ENCODE data around the gene PLIN5. TPM values are rescaled to one million over a fixed set of nuclear protein-coding genes. Genes with fewer than 3 reads are reported as not detected.

The PLIN5 gene
- total and polyA plus RNA-seq, 2 of the 8 experiments (the other 6 are each of a cell fraction or from before 2014, with no cell fraction given), result 2.0 to 2.5 TPM

DNA sequence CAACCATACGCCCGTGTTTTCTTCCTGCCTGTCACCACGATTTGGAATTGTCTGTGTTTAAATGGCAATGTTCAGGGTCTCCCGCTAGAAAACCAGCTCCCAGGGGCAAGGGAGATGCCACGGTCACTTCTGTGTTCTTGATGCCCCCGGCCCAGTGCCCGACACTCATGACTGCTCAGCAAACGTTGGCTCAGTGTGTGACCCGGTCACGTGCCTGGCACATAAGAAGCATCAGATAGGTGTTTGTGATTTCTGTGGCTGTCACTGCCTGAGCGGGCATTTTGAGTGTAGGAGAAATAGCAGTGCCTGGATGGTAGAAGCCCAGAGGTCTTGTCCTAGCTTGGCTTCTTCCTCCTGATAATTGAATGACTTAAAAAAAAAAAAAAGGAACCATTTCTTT is 47.5 kb downstream of the PLIN5 start:
- Histone ChIP-seq H2AK5ac (ENCODE audit: low read depth, low read length) (no peak overlapping the region), H2BK15ac (ENCODE audit: low read length) (no peak overlapping the region), H4K5ac (ENCODE audit: insufficient read length, low read depth, low read length) (no peak overlapping the region), H3K4me2 (ENCODE audit: insufficient read depth in 1 of 2, low read depth in 2 of 2, low read length in 2 of 2) (no peak overlapping the region), H2BK120ac (replicated peaks; ENCODE audit: low read depth, low read length) (no peak overlapping the region), H3K79me2 (ENCODE audit: control insufficient read depth in 1 of 2, insufficient read depth in 2 of 2, low read length in 2 of 2) (0 out of 4 replicates have a peak, but pooled peaks cover 0 to under 1% of the 10 kb centered on the region in 2 experiments), H2BK5ac (ENCODE audit: low read depth, low read length) (no peak overlapping the region), H2BK20ac (ENCODE audit: low read length) (no peak overlapping the region), H3K56ac (replicated peaks; ENCODE audit: insufficient read length, low read depth, low read length) (no peak overlapping the region), H3K23ac (ENCODE audit: insufficient read length) (no peak overlapping the region), H3K79me1 (ENCODE audit: low read depth, low read length) (peaks cover 5% of the 10 kb centered on the region), H3K9me3 (ENCODE audit: insufficient read depth in 2 of 2, low read depth in 1 of 2, low read length in 1 of 2) (no peaks in the 10 kb centered on the region), H3K23me2 (ENCODE audit: low read depth, low read length) (peaks cover 3% of the 10 kb centered on the region; the same call in 1 of the 2 replicates), H4K8ac (ENCODE audit: extremely low read depth, insufficient read depth, low read length) (no peak overlapping the region), H2BK12ac (ENCODE audit: low read depth, low read length) (no peak overlapping the region), H3K4ac (replicated peaks; ENCODE audit: insufficient read length, low read depth, low read length) (no peak overlapping the region), H3K4me3 (ENCODE audit: extremely low read depth in 1 of 4, insufficient read depth in 2 of 4, low read depth in 3 of 4, low read length in 4 of 4) (no peak overlapping the region), H2AFZ (ENCODE audit: low read length) (no peak overlapping the region), H4K91ac (replicated peaks; ENCODE audit: insufficient read length, low read length) (no peak overlapping the region), H3K36me3 (ENCODE audit: control insufficient read depth in 2 of 4, insufficient read depth in 4 of 4, low read length in 3 of 4) (peaks cover 2 to 51% (median 26%) of the 10 kb centered on the region in 4 experiments; a peak in 6 of 8 replicates), H3K18ac (ENCODE audit: extremely low read depth, low read length) (no peak overlapping the region), H3K14ac (ENCODE audit: insufficient read length) (no peak overlapping the region), H3K27me3 (replicated peaks in 1 of 4; ENCODE audit: control insufficient read depth in 3 of 4, extremely low read depth in 1 of 4, insufficient read depth in 3 of 4, low read length in 3 of 4) (no peaks in the 10 kb centered on the region; a peak in 1 of 7 replicates), H3K4me1 (replicated peaks in 1 of 4; ENCODE audit: control insufficient read depth in 3 of 4, insufficient read depth in 4 of 4, low read length in 3 of 4) (no peaks in the 10 kb centered on the region), H3K9ac (replicated peaks in 1 of 4; ENCODE audit: extremely low read depth in 1 of 4, low read depth in 3 of 4, low read length in 3 of 4) (no peak overlapping the region), H3K27ac (ENCODE audit: low read depth, low read length) (no peak overlapping the region), H4K20me1 (replicated peaks in 1 of 2; ENCODE audit: control insufficient read depth in 1 of 2, insufficient read depth in 2 of 2, low read length in 2 of 2) (peaks cover 6 to 22% of the 10 kb centered on the region in 2 experiments)
- ChIA-PET POLR2A (ENCODE audit: partially characterized antibody) (interaction anchor here (0.5 to 1.7 kb wide), 3 partner anchors 14 to 53 kb away, joined by 3 to 4 read pairs (median 3); no protein-coding TSS in a partner anchor), CTCF (ENCODE audit: partially characterized antibody) (interaction anchor here (0.8 to 1.0 kb wide), 3 partner anchors 10 to 219 kb away, joined by 3 to 4 read pairs (median 3); no protein-coding TSS in a partner anchor)
- 88% methylated on average over 11 of the region's 11 CpGs; no CpG with 5 or more reads in 1 of the 2 experiments for WGBS, 2 experiments (ENCODE audit: extremely low coverage in 1 of 2, insufficient coverage in 1 of 2, insufficient read length in 1 of 2, insufficient replicate concordance in 2 of 2, low coverage in 1 of 2, low lambda C conversion rate in 2 of 2, missing lambda C conversion rate in 1 of 2)
- FAIRE-seq, result no peak
- DNase-seq (ENCODE audit: low read depth in 1 of 2, low spot score in 2 of 2), result no peak
- TF ChIP-seq MAFK (IDR thresholded peaks at IDR 0.05; ENCODE audit: low read depth, low read length) (no peak), GTF2F1 (IDR thresholded peaks at IDR 0.05; ENCODE audit: borderline replicate concordance, low read depth, low read length) (no peak), KDM1A (IDR thresholded peaks at IDR 0.05; ENCODE audit: borderline replicate concordance, low read length) (no peak), CTBP2 (IDR thresholded peaks at IDR 0.05; ENCODE audit: borderline replicate concordance, insufficient read depth, insufficient read length, low read length) (no peak), PHF8 (conservative IDR thresholded peaks at IDR 0.05; ENCODE audit: low read depth, low read length) (no peak), RBBP5 (IDR thresholded peaks at IDR 0.05; ENCODE audit: borderline replicate concordance, low read depth, low read length) (no peak), NRF1 (IDR thresholded peaks at IDR 0.05; ENCODE audit: low read depth, low read length) (no peak), HDAC2 (IDR thresholded peaks at IDR 0.05; ENCODE audit: borderline replicate concordance in 1 of 2, low read depth in 2 of 2, low read length in 2 of 2) (no peak), SIN3A (conservative IDR thresholded peaks at IDR 0.05 in 1 of 2, IDR thresholded peaks at IDR 0.05 in 1 of 2; ENCODE audit: low read depth in 1 of 2, low read length in 2 of 2) (no peak), BRCA1 (IDR thresholded peaks at IDR 0.05; ENCODE audit: low read depth, low read length) (no peak), YY1 (IDR thresholded peaks at IDR 0.05; ENCODE audit: low read depth, low read length) (no peak)
- TF ChIP-seq, protein P1, sequence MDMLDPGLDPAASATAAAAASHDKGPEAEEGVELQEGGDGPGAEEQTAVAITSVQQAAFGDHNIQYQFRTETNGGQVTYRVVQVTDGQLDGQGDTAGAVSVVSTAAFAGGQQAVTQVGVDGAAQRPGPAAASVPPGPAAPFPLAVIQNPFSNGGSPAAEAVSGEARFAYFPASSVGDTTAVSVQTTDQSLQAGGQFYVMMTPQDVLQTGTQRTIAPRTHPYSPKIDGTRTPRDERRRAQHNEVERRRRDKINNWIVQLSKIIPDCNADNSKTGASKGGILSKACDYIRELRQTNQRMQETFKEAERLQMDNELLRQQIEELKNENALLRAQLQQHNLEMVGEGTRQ (IDR thresholded peaks at IDR 0.05; ENCODE audit: low read length), result no peak
